ENCODE measurements around the gene MAPK10.

MAPK10 gene

DNA sequence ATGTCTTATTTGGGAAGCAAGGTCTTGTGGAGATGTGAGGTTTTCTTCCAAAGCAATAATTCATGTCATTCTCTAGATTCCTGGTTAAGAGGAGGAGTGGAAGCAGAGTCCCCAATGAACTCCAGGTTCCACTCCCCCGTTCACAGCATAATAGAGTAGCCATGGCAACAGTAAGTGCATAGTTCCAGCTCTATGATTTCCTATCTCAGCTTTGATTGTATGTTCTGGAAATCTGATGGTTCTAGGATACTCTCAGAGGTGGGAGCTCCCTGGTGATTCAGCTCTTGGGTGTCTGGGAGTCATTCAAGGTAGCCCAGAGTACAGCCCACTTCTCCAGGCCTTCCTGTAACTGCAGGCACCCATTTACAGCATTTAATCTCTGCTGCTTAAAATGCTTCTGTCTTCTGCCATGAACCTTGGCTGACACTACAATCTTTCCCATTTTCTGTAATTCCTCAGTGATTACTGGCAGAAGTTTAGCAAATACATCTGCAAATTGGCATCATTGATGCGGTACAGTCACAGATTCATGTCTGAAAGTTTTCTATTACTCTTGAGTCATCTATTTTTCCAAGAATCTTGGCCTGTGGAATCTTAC is 242.0 kb downstream of the MAPK10 start:
- Histone ChIP-seq H3K4me3 (ENCODE audit: low read depth, low read length) (no peak overlapping the region), H3K27ac (no peak overlapping the region), H3K27me3 (ENCODE audit: insufficient read depth, low read depth, severe bottlenecking) (no peaks in the 10 kb centered on the region), H3K9me3 (ENCODE audit: severe bottlenecking) (no peaks in the 10 kb centered on the region), H3K36me3 (no peaks in the 10 kb centered on the region)
- TF ChIP-seq, protein P1, sequence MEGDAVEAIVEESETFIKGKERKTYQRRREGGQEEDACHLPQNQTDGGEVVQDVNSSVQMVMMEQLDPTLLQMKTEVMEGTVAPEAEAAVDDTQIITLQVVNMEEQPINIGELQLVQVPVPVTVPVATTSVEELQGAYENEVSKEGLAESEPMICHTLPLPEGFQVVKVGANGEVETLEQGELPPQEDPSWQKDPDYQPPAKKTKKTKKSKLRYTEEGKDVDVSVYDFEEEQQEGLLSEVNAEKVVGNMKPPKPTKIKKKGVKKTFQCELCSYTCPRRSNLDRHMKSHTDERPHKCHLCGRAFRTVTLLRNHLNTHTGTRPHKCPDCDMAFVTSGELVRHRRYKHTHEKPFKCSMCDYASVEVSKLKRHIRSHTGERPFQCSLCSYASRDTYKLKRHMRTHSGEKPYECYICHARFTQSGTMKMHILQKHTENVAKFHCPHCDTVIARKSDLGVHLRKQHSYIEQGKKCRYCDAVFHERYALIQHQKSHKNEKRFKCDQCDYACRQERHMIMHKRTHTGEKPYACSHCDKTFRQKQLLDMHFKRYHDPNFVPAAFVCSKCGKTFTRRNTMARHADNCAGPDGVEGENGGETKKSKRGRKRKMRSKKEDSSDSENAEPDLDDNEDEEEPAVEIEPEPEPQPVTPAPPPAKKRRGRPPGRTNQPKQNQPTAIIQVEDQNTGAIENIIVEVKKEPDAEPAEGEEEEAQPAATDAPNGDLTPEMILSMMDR (IDR thresholded peaks at IDR 0.05; ENCODE audit: low read depth, low read length), result no peak
- DNase-seq, result no peak

DNA sequence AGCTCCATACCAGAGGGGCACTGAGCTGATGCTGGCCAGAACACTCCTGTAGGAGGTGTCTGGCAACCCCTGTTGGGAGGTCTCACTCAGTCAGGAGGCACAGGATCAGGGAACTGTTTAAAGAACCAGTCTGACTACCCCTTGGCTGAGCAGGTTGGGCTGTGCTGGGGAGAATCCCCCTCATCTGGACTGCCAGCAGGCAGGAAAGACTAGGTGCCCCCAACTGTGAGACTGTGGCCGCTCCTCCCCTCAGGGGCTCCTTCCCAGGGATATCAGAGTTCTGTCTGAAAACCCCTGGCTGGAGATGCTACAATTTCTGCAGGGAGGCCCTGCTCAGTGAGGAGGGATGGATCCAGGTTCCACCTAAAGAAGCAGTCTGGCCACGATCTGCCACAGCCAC is 245.3 kb downstream of the MAPK10 start:
- H3K4me3 ChIP-seq (ENCODE audit: low read depth, low read length), result no peak overlapping the region
- DNase-seq, result no peak
- H3K36me3 ChIP-seq, result no peaks in the 10 kb centered on the region
- H3K9me3 ChIP-seq (ENCODE audit: severe bottlenecking), result no peaks in the 10 kb centered on the region
- TF ChIP-seq, protein P1 (IDR thresholded peaks at IDR 0.05; ENCODE audit: low read depth, low read length), result no peak
- H3K27me3 ChIP-seq (ENCODE audit: insufficient read depth, low read depth, severe bottlenecking), result no peaks in the 10 kb centered on the region
- H3K27ac ChIP-seq, result no peak overlapping the region

DNA sequence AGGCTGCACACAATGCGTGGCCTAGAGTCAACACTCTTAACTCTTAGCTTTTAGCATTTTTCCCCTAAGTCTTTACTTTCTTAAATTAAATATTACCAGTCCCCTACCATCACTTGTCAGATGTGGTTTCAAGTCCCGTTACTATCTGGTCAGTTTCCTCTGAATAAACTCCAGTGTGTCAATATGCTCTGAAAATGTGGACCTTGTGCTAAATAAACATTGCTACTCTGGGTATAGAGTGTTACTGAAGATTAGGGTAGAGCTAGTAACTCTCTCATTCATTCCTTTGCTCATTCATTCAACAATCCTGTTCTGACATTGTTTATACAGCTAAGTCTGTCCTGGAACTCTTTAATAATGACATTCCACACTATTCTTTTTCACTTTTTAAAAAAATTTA is 251.0 kb downstream of the MAPK10 start:
- Histone ChIP-seq H3K27ac (no peak overlapping the region), H3K4me3 (ENCODE audit: low read depth, low read length) (no peak overlapping the region), H3K36me3 (no peaks in the 10 kb centered on the region), H3K9me3 (ENCODE audit: severe bottlenecking) (no peaks in the 10 kb centered on the region), H3K27me3 (ENCODE audit: insufficient read depth, low read depth, severe bottlenecking) (no peaks in the 10 kb centered on the region)
- no peak for DNase-seq
- TF ChIP-seq, protein P1 (IDR thresholded peaks at IDR 0.05; ENCODE audit: low read depth, low read length), result no peak

DNA sequence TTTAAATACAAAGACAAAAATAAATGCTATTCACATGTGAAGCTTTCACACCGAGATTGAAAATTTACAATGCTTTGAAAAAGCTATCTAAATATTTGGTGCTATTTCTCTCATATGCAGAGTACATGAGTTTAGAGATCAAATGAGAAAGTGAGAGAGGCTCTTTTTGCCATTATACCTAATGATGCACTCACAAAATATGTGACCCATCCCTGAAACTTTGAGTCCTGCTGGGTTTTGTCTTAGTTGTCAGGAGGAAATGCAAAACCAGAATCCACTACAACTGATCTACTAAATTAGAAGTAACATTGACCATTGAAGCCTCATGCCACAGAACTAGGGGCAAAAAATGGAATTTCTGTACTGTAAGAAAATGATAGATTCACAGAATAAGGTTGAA is 251.7 kb downstream of the MAPK10 start:
- Histone ChIP-seq H3K27me3 (ENCODE audit: insufficient read depth, low read depth, severe bottlenecking) (no peaks in the 10 kb centered on the region), H3K4me3 (ENCODE audit: low read depth, low read length) (no peak overlapping the region), H3K27ac (no peak overlapping the region), H3K9me3 (ENCODE audit: severe bottlenecking) (no peaks in the 10 kb centered on the region), H3K36me3 (no peaks in the 10 kb centered on the region)
- TF ChIP-seq, protein P1 (IDR thresholded peaks at IDR 0.05; ENCODE audit: low read depth, low read length), result no peak
- no peak for DNase-seq

DNA sequence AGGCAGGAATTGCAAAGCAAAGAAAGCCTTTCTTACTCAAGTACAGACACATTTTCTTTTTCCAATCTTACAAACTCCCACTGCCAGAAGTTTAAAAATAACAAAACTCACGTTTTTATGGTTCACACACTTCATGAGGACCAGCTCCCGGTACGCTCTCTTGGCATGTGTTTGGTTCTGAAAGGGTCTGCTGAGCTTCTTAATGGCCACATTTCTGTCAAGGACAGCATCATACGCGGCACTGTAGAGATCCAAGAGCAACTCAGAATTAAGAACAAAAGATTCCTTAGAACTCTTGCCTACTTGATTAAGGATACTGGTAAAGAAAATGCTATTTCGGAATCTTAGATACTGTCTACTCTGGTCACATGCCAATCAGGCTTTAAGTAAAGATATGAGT is 252.7 kb downstream of the MAPK10 start:
- Histone ChIP-seq H3K27me3 (ENCODE audit: insufficient read depth, low read depth, severe bottlenecking) (no peaks in the 10 kb centered on the region), H3K27ac (no peak overlapping the region), H3K9me3 (ENCODE audit: severe bottlenecking) (no peaks in the 10 kb centered on the region), H3K36me3 (no peaks in the 10 kb centered on the region), H3K4me3 (ENCODE audit: low read depth, low read length) (no peak overlapping the region)
- TF ChIP-seq, protein P1 (IDR thresholded peaks at IDR 0.05; ENCODE audit: low read depth, low read length), result no peak
- DNase-seq, result no peak

DNA sequence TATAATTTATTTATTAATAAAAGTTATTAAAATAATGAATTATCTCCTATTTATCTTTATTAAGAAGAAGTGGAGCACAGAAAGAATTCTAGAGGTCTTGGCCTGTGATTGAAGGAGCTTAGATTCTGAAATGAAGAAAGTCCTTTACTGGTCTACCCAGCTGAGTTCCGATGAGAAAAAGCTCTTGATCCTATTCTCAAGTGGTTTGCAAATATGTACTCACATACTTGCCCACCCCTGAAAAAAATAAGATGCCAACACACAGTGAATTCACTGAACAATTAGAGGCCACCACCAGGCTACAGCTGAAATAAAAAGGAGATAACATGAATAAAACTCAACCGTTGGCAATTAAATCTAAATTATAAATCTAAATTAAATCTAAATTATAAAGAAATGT is 253.4 kb downstream of the MAPK10 start:
- TF ChIP-seq, protein P1 (IDR thresholded peaks at IDR 0.05; ENCODE audit: low read depth, low read length), result no peak
- no peak for DNase-seq
- Histone ChIP-seq H3K27ac (no peak overlapping the region), H3K4me3 (ENCODE audit: low read depth, low read length) (no peak overlapping the region), H3K9me3 (ENCODE audit: severe bottlenecking) (no peaks in the 10 kb centered on the region), H3K27me3 (ENCODE audit: insufficient read depth, low read depth, severe bottlenecking) (no peaks in the 10 kb centered on the region), H3K36me3 (no peaks in the 10 kb centered on the region)
